ENCODE measurements around the gene SGMS1.

DNA sequence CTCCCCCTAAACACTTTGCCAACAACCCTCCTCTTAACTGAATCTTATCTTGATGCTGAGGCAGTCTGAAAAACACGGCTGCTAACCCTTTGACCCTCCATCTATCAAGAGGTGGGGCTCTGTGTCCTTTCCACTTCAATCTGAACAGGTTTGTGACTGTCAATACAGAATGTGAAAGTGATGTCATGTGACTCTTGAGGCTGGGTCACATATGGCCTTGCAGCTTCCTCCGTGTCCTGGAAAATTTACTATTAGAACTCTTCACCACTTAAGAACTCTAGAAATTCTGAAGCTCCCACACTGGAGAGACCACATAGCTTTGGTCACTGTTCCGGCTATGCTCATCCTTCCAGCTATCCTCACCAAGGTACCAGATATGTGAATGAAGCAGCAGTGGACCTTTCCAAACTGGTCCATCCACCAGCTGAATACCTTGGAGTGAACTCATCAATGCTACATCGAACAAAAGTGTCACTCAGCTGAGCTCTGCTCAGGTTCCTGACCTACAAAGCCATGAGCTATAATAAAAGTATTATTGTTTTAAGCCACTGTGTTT lies 341.7 kb downstream of the SGMS1 start:
- TF ChIP-seq, protein P1, sequence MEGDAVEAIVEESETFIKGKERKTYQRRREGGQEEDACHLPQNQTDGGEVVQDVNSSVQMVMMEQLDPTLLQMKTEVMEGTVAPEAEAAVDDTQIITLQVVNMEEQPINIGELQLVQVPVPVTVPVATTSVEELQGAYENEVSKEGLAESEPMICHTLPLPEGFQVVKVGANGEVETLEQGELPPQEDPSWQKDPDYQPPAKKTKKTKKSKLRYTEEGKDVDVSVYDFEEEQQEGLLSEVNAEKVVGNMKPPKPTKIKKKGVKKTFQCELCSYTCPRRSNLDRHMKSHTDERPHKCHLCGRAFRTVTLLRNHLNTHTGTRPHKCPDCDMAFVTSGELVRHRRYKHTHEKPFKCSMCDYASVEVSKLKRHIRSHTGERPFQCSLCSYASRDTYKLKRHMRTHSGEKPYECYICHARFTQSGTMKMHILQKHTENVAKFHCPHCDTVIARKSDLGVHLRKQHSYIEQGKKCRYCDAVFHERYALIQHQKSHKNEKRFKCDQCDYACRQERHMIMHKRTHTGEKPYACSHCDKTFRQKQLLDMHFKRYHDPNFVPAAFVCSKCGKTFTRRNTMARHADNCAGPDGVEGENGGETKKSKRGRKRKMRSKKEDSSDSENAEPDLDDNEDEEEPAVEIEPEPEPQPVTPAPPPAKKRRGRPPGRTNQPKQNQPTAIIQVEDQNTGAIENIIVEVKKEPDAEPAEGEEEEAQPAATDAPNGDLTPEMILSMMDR (IDR thresholded peaks at IDR 0.05; ENCODE audit: insufficient read depth, low read length, poor library complexity, severe bottlenecking), result no peak
- no peak for TF ChIP-seq EZH2phosphoT487 (conservative IDR thresholded peaks at IDR 0.05; ENCODE audit: low read length)
